Measurements from ENCODE around the gene SARDH.
"Not testable (repeated sequence)": the region's sequence is repeated elsewhere in the genome, so short reads cannot be mapped to it uniquely, and the experiment has no call there.

Gene SARDH

GRCh38 chr9:133754688-133755227 lies 16.6 kb upstream of the SARDH start:
- no peak for DNase-seq

GRCh38 chr9:133754187-133754586 lies 16.0 kb upstream of the SARDH start:
- no peak for DNase-seq

GRCh38 chr9:133752739-133753446 lies 14.7 kb upstream of the SARDH start:
- DNase-seq: no peak

- no peak for DNase-seq
These were observed 13.0 kb upstream of the SARDH start for GRCh38 chr9:133750982-133751649.

GRCh38 chr9:133747309-133747708 lies 9.2 kb upstream of the SARDH start:
- no peak for DNase-seq

- DNase-seq: not testable (repeated sequence)
These were observed 6.4 kb upstream of the SARDH start for GRCh38 chr9:133744528-133744927.

- DNase-seq: peak; percentile 50
These were observed 4.8 kb upstream of the SARDH start for GRCh38 chr9:133742849-133743444.

- DNase-seq: no peak
These were observed 4.1 kb upstream of the SARDH start for GRCh38 chr9:133742251-133742650.

- DNase-seq: no peak
These were observed 3.6 kb upstream of the SARDH start for GRCh38 chr9:133741716-133742115.

GRCh38 chr9:133740911-133741310 lies 2.8 kb upstream of the SARDH start:
- no peak for DNase-seq

GRCh38 chr9:133739408-133740280 lies 1.5 kb upstream of the SARDH start:
- DNase-seq: no peak

GRCh38 chr9:133738640-133739225 lies 581 bp upstream of the SARDH start:
- no peak for DNase-seq

GRCh38 chr9:133737071-133737773 lies 930 bp downstream of the SARDH start:
- no peak for DNase-seq

GRCh38 chr9:133735931-133736330 lies 2.2 kb downstream of the SARDH start:
- no peak for DNase-seq

- no peak for DNase-seq
These were observed 2.8 kb downstream of the SARDH start for GRCh38 chr9:133735415-133735775.

- no peak for DNase-seq
These were observed 3.4 kb downstream of the SARDH start for GRCh38 chr9:133734590-133735414.

- DNase-seq: no peak
These were observed 4.2 kb downstream of the SARDH start for GRCh38 chr9:133733796-133734533.

- no peak for DNase-seq
These were observed 4.7 kb downstream of the SARDH start for GRCh38 chr9:133733421-133733795.

GRCh38 chr9:133732639-133733408 lies 5.3 kb downstream of the SARDH start:
- no peak for DNase-seq
